CD4-positive, alpha-beta T cell treated with Interleukin-15 for 1 hour (primary cell): Measurements from ENCODE around the gene CHAF1A.

Experiments used
- DNase-seq: peaks from one replicate; pipeline ENCODE4 v3.0.0-alpha.2; 2020

The CHAF1A gene

GRCh38 chr19:4464815-4465581 lies 62.6 kb downstream of the CHAF1A start:
- DNase-seq: no peak

- DNase-seq: no peak
Measured at GRCh38 chr19:4467835-4468234, 65.4 kb downstream of the CHAF1A start.

GRCh38 chr19:4471403-4472173 lies 69.1 kb downstream of the CHAF1A start:
- peak; percentile 100 for DNase-seq

GRCh38 chr19:4472174-4472974 lies 69.9 kb downstream of the CHAF1A start, which contains the start of gene HDGFL2:
Gene HDGFL2, plus strand, starts transcription at chr19:4472297. Its CDS starts 54 bp downstream, at chr19:4472351.
- DNase-seq: no peak

GRCh38 chr19:4473011-4473762 lies 70.7 kb downstream of the CHAF1A start:
- no peak for DNase-seq

- DNase-seq: no peak
Measured at GRCh38 chr19:4473763-4474513, 71.5 kb downstream of the CHAF1A start.

- DNase-seq: no peak
Measured at GRCh38 chr19:4474514-4475022, 72.1 kb downstream of the CHAF1A start.

- no peak for DNase-seq
Measured at GRCh38 chr19:4477034-4477801, 74.8 kb downstream of the CHAF1A start.

- DNase-seq: no peak
Measured at GRCh38 chr19:4482721-4483364, 80.4 kb downstream of the CHAF1A start.

- no peak for DNase-seq
Measured at GRCh38 chr19:4483385-4483784, 80.9 kb downstream of the CHAF1A start.

GRCh38 chr19:4487572-4487971 lies 85.1 kb downstream of the CHAF1A start:
- DNase-seq: no peak

GRCh38 chr19:4488496-4488895 lies 86.1 kb downstream of the CHAF1A start:
- DNase-seq: no peak

GRCh38 chr19:4491446-4491845 lies 89.0 kb downstream of the CHAF1A start:
- DNase-seq: no peak

GRCh38 chr19:4492337-4493103 lies 90.1 kb downstream of the CHAF1A start:
- DNase-seq: no peak
